Tibial nerve (tissue), 4 donors: ENCODE data around the gene PRPF6.

ENCODE experiments used
- EP300 ChIP-seq, 2 donors: sonication (generic); formaldehyde crosslinking; IDR thresholded peaks; one replicate each; pipeline ENCODE4 v1.6.1; 2017; ENCODE audit warnings: antibody characterized with exemption in 2 of 2, mild to moderate bottlenecking in 1 of 2
- POLR2A ChIP-seq, 2 donors: fragments of 450-650 bp; IDR thresholded peaks; one replicate each; pipeline ENCODE4 v1.6.1; 2017; ENCODE audit warnings: antibody characterized with exemption in 2 of 2, mild to moderate bottlenecking in 2 of 2, moderate library complexity in 2 of 2
- TF ChIP-seq, protein P1 (sequence below), 5 experiments: fragments of 200-600 bp in 3 of 5; fragments of 450-650 bp in 2 of 5; sonication (generic) in 3 of 5; IDR thresholded peaks; one replicate each; pipeline ENCODE4 v1.5.1; 2016 to 2019; ENCODE audit warnings: antibody characterized with exemption in 5 of 5, mild to moderate bottlenecking in 3 of 5, moderate library complexity in 2 of 5

- TF ChIP-seq, protein P1, sequence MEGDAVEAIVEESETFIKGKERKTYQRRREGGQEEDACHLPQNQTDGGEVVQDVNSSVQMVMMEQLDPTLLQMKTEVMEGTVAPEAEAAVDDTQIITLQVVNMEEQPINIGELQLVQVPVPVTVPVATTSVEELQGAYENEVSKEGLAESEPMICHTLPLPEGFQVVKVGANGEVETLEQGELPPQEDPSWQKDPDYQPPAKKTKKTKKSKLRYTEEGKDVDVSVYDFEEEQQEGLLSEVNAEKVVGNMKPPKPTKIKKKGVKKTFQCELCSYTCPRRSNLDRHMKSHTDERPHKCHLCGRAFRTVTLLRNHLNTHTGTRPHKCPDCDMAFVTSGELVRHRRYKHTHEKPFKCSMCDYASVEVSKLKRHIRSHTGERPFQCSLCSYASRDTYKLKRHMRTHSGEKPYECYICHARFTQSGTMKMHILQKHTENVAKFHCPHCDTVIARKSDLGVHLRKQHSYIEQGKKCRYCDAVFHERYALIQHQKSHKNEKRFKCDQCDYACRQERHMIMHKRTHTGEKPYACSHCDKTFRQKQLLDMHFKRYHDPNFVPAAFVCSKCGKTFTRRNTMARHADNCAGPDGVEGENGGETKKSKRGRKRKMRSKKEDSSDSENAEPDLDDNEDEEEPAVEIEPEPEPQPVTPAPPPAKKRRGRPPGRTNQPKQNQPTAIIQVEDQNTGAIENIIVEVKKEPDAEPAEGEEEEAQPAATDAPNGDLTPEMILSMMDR (IDR thresholded peaks at IDR 0.05) = no peak
- TF ChIP-seq POLR2A (IDR thresholded peaks at IDR 0.05) = no peak
- no peak for TF ChIP-seq EP300 (IDR thresholded peaks at IDR 0.05)
These were observed 26.0 kb downstream of the PRPF6 start for GRCh38 chr20:64006902-64007301.
